ENCODE results near the gene POLQ.

GRCh38 chr3:121482660-121483059, 63.1 kb downstream of the POLQ start:
- TF ChIP-seq CTCF (IDR thresholded peaks at IDR 0.05) (no peak), EZH2 (IDR thresholded peaks at IDR 0.05) (no peak)

All from neural progenitor cell (in vitro differentiated cells).